ENCODE results near the gene AP2M1. TPM values are rescaled to one million over a fixed set of nuclear protein-coding genes. Genes with fewer than 3 reads are reported as not detected.
A peak's percentile ranks its signal among the peaks of the same experiment; 100 is the strongest.

The AP2M1 gene
- total RNA-seq, 4 donors from 2014 or later, result 258 to 397 (median 298) TPM

- 75% methylated on average over 6 of the region's 6 CpGs for WGBS
- no peak for DNase-seq (ENCODE audit: extremely low spot score)
- intact Hi-C loops (cut with DNase I), result no loop called here
- no peaks in the 10 kb centered on the region for H3K9me3 ChIP-seq
- H3K27ac ChIP-seq (replicated peaks in 1 of 4), result no peak overlapping the region
- TF ChIP-seq EP300 (IDR thresholded peaks at IDR 0.05) (no peak), POLR2A (IDR thresholded peaks at IDR 0.05; ENCODE audit: low read depth) (no peak), POLR2AphosphoS5 (IDR thresholded peaks at IDR 0.05) (no peak), CTCF (IDR thresholded peaks at IDR 0.05) (no peak)
- H3K4me3 ChIP-seq, result no peak overlapping the region
- peaks cover 30 to 47% (median 44%) of the 10 kb centered on the region in 4 donors for H3K4me1 ChIP-seq
- H3K36me3 ChIP-seq, result peaks cover 67 to 79% (median 78%) of the 10 kb centered on the region in 4 donors
- H3K27me3 ChIP-seq, result no peaks in the 10 kb centered on the region
Observed at GRCh38 chr3:184180165-184180564, 5.5 kb downstream of the AP2M1 start.

DNA sequence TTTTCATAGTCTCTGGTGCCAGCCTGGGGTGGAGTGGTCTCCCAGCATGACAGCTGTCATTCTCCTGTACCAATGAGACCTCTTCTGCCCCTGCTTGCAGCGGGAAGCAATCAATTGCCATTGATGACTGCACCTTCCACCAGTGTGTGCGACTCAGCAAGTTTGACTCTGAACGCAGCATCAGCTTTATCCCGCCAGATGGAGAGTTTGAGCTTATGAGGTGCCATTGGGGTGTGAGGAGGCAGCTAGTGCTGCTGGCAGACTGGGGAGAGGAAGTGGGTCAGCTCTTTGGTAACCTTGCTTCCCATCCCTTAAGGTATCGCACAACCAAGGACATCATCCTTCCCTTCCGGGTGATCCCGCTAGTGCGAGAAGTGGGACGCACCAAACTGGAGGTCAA lies 6.9 kb downstream of the AP2M1 start:
- 87% methylated on average over 8 of the region's 9 CpGs for WGBS
- Histone ChIP-seq H3K36me3 (peaks cover 67 to 79% (median 78%) of the 10 kb centered on the region in 4 donors), H3K9me3 (no peaks in the 10 kb centered on the region), H3K4me3 (no peak overlapping the region), H3K4me1 (peaks cover 28 to 41% (median 38%) of the 10 kb centered on the region in 4 donors), H3K27ac (replicated peaks in 1 of 4) (no peak overlapping the region), H3K27me3 (no peaks in the 10 kb centered on the region)
- intact Hi-C loops (cut with DNase I), result no loop called here
- TF ChIP-seq POLR2AphosphoS5 (IDR thresholded peaks at IDR 0.05) (no peak), EP300 (IDR thresholded peaks at IDR 0.05) (no peak), CTCF (IDR thresholded peaks at IDR 0.05) (no peak), POLR2A (IDR thresholded peaks at IDR 0.05; ENCODE audit: low read depth) (no peak)
- DNase-seq (ENCODE audit: extremely low spot score), result no peak

GRCh38 chr3:184183679-184184078 lies 9.0 kb downstream of the AP2M1 start:
- no peak for DNase-seq (ENCODE audit: extremely low spot score)
- peaks cover 31 to 44% (median 38%) of the 10 kb centered on the region in 4 donors for H3K4me1 ChIP-seq
- H3K27me3 ChIP-seq, result no peaks in the 10 kb centered on the region
- H3K27ac ChIP-seq (replicated peaks in 1 of 4), result no peak overlapping the region
- TF ChIP-seq POLR2A (IDR thresholded peaks at IDR 0.05; ENCODE audit: low read depth) (no peak), POLR2AphosphoS5 (IDR thresholded peaks at IDR 0.05) (no peak), CTCF (IDR thresholded peaks at IDR 0.05) (no peak), EP300 (IDR thresholded peaks at IDR 0.05) (no peak)
- intact Hi-C loops (cut with DNase I), result no loop called here
- WGBS, result 78% methylated on average over 3 of the region's 5 CpGs
- H3K9me3 ChIP-seq, result no peaks in the 10 kb centered on the region
- H3K36me3 ChIP-seq, result peaks cover 62 to 75% (median 71%) of the 10 kb centered on the region in 4 donors
- no peak overlapping the region for H3K4me3 ChIP-seq

DNA sequence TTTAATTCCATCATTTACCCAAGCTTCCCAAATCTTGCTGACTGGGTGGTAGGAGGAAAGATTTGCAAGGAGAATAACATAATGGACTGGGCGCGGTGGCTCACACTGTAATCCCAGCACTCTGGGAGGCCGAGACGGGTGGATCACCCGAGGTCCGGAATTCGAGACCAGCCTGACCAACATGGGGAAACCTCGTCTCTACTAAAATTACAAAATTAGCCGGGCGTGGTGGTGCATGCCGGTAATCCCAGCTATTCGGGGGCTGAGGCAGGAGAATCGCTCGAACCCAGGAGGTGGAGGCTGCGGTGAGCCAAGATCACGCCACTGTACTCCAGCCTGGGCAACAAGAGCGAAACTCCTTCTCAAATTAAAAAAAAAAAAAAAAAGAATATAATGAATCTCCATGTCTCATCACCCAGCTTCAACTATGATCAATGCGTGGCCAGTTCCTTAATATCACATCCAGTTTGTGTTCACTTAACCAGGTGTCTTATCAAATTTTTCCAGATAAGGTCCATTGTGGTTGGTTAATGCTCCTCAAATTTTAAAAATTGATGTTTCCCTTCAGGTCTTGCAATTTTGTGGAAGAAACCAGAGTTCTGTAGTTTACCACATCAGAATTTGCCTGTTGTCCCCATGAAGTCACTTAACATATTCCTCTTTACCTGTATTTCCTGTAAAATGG lies 10.0 kb downstream of the AP2M1 start:
- H3K4me1 ChIP-seq, result peaks cover 32 to 43% (median 37%) of the 10 kb centered on the region in 4 donors
- DNase-seq (ENCODE audit: extremely low spot score), result no peak
- H3K4me3 ChIP-seq, result no peak overlapping the region
- no peaks in the 10 kb centered on the region for H3K27me3 ChIP-seq
- H3K36me3 ChIP-seq, result peaks cover 61 to 75% (median 71%) of the 10 kb centered on the region in 4 donors
- intact Hi-C loops (cut with DNase I), result loop anchor here (5.0 kb wide), 4 partner anchors 37 to 113 kb away; partner anchors contain the start of genes ALG3, EEF1AKMT4 and PSMD2
- WGBS, result 95% methylated on average over 18 of the region's 18 CpGs
- H3K9me3 ChIP-seq, result no peaks in the 10 kb centered on the region
- H3K27ac ChIP-seq (replicated peaks in 1 of 4), result peak overlapping the region; percentile 82 to 88 (median 86)
- TF ChIP-seq EP300 (IDR thresholded peaks at IDR 0.05) (no peak), CTCF (IDR thresholded peaks at IDR 0.05) (no peak), POLR2A (IDR thresholded peaks at IDR 0.05; ENCODE audit: low read depth) (no peak), POLR2AphosphoS5 (IDR thresholded peaks at IDR 0.05) (no peak)

Measured in esophagus muscularis mucosa (tissue), 4 donors.